Adipocyte (in vitro differentiated cells): ENCODE results near the gene NIT2.
"Not testable (repeated sequence)": the region's sequence is repeated elsewhere in the genome, so short reads cannot be mapped to it uniquely, and the experiment has no call there.

Source experiments
- DNase-seq: peaks from one replicate; pipeline ENCODE4 v3.0.0-alpha.2; 2015; ENCODE audit warnings: low read depth
- H3K27me3 ChIP-seq: replicated peaks from 2 replicates; pipeline ENCODE4 v1.7.0; 2013; ENCODE audit warnings: mild to moderate bottlenecking, low read length, moderate library complexity; ENCODE audit not compliant: control insufficient read depth, insufficient read depth
- H3K36me3 ChIP-seq: 2 replicates; pipeline ENCODE4 v1.7.0; 2013; ENCODE audit warnings: low read length, mild to moderate bottlenecking, moderate library complexity; ENCODE audit not compliant: control insufficient read depth, insufficient read depth, severe bottlenecking
- H3K4me1 ChIP-seq: 2 replicates; pipeline ENCODE4 v1.7.0; 2013; ENCODE audit warnings: mild to moderate bottlenecking, low read length, moderate library complexity; ENCODE audit not compliant: control insufficient read depth, insufficient read depth
- H3K4me3 ChIP-seq: 2 replicates; pipeline ENCODE4 v1.7.0; 2013; ENCODE audit warnings: mild to moderate bottlenecking, low read length, moderate library complexity
- H3K9ac ChIP-seq: 2 replicates; pipeline ENCODE4 v1.7.0; 2013; ENCODE audit warnings: mild to moderate bottlenecking, low read length, moderate library complexity
- H3K9me3 ChIP-seq: 2 replicates; pipeline ENCODE4 v1.7.0; 2013; ENCODE audit warnings: mild to moderate bottlenecking, low read length, moderate library complexity; ENCODE audit not compliant: control insufficient read depth

The NIT2 gene

GRCh38 chr3:100339786-100340185 is 5.2 kb downstream of the NIT2 start:
- Histone ChIP-seq H3K9ac (no peak overlapping the region), H3K27me3 (no peaks in the 10 kb centered on the region), H3K36me3 (peaks cover 53% of the 10 kb centered on the region), H3K4me1 (peaks cover 18% of the 10 kb centered on the region), H3K4me3 (no peak overlapping the region), H3K9me3 (peaks cover 7% of the 10 kb centered on the region)
- DNase-seq, result no peak

GRCh38 chr3:100340527-100340926 is 6.0 kb downstream of the NIT2 start:
- Histone ChIP-seq H3K27me3 (no peaks in the 10 kb centered on the region), H3K36me3 (peaks cover 60% of the 10 kb centered on the region), H3K4me3 (no peak overlapping the region)

GRCh38 chr3:100348727-100349126 is 14.2 kb downstream of the NIT2 start:
- Histone ChIP-seq H3K27me3 (no peaks in the 10 kb centered on the region), H3K36me3 (peaks cover 81% of the 10 kb centered on the region), H3K9ac (no peak overlapping the region), H3K4me3 (no peak overlapping the region), H3K4me1 (no peaks in the 10 kb centered on the region), H3K9me3 (peaks cover 3% of the 10 kb centered on the region)
- no peak for DNase-seq

More at GRCh38 chr3:100340527-100340926, 6.0 kb downstream of the NIT2 start:
- Histone ChIP-seq H3K4me1 (peaks cover 13% of the 10 kb centered on the region), H3K9ac (no peak overlapping the region), H3K9me3 (peaks cover 7% of the 10 kb centered on the region)
- DNase-seq, result no peak

GRCh38 chr3:100351770-100352169 is 17.2 kb downstream of the NIT2 start:
- H3K27me3 ChIP-seq, H3K4me3 ChIP-seq, H3K9ac ChIP-seq, DNase-seq, H3K4me1 ChIP-seq, H3K9me3 ChIP-seq: not testable (repeated sequence)
- H3K36me3 ChIP-seq, result peaks cover 85% of the 10 kb centered on the region

GRCh38 chr3:100352296-100353231 is 18.0 kb downstream of the NIT2 start:
- peaks cover 3% of the 10 kb centered on the region for H3K9me3 ChIP-seq
- DNase-seq, result no peak
- no peak overlapping the region for H3K4me3 ChIP-seq

GRCh38 chr3:100354850-100355249 is 20.3 kb downstream of the NIT2 start:
- peaks cover 8% of the 10 kb centered on the region for H3K4me1 ChIP-seq
- H3K27me3 ChIP-seq, result no peaks in the 10 kb centered on the region
- H3K9ac ChIP-seq, result no peak overlapping the region
- peaks cover 3% of the 10 kb centered on the region for H3K9me3 ChIP-seq
- H3K4me3 ChIP-seq, result no peak overlapping the region
- H3K36me3 ChIP-seq, result peaks cover 76% of the 10 kb centered on the region
- no peak for DNase-seq

More at GRCh38 chr3:100352296-100353231, 18.0 kb downstream of the NIT2 start:
- Histone ChIP-seq H3K4me1 (no peaks in the 10 kb centered on the region), H3K36me3 (peaks cover 86% of the 10 kb centered on the region), H3K27me3 (no peaks in the 10 kb centered on the region), H3K9ac (no peak overlapping the region)

GRCh38 chr3:100358413-100358812 is 23.9 kb downstream of the NIT2 start:
- Histone ChIP-seq H3K27me3 (no peaks in the 10 kb centered on the region), H3K9me3 (no peaks in the 10 kb centered on the region), H3K4me3 (no peak overlapping the region), H3K36me3 (peaks cover 78% of the 10 kb centered on the region), H3K4me1 (peaks cover 26% of the 10 kb centered on the region), H3K9ac (no peak overlapping the region)
- DNase-seq, result no peak

GRCh38 chr3:100359035-100359434 is 24.5 kb downstream of the NIT2 start:
- H3K27me3 ChIP-seq, result no peaks in the 10 kb centered on the region
- H3K9ac ChIP-seq, result no peak overlapping the region
- H3K9me3 ChIP-seq, result no peaks in the 10 kb centered on the region
- peaks cover 79% of the 10 kb centered on the region for H3K36me3 ChIP-seq
- H3K4me3 ChIP-seq, result no peak overlapping the region
- no peak for DNase-seq
- peaks cover 26% of the 10 kb centered on the region for H3K4me1 ChIP-seq

- no peak overlapping the region for H3K4me3 ChIP-seq
- no peaks in the 10 kb centered on the region for H3K9me3 ChIP-seq
- H3K27me3 ChIP-seq, result no peaks in the 10 kb centered on the region
- no peak for DNase-seq
- H3K9ac ChIP-seq, result no peak overlapping the region
- peaks cover 26% of the 10 kb centered on the region for H3K4me1 ChIP-seq
- peaks cover 78% of the 10 kb centered on the region for H3K36me3 ChIP-seq
Observed at GRCh38 chr3:100360757-100361496, 26.4 kb downstream of the NIT2 start.

- H3K36me3 ChIP-seq, result peaks cover 78% of the 10 kb centered on the region
Observed at GRCh38 chr3:100361897-100362296, 27.3 kb downstream of the NIT2 start.

GRCh38 chr3:100364421-100364820 is 29.9 kb downstream of the NIT2 start:
- H3K36me3 ChIP-seq, result peaks cover 81% of the 10 kb centered on the region
- no peaks in the 10 kb centered on the region for H3K9me3 ChIP-seq
- H3K4me1 ChIP-seq, result peaks cover 18% of the 10 kb centered on the region
- H3K27me3 ChIP-seq, result no peaks in the 10 kb centered on the region
- H3K9ac ChIP-seq, result no peak overlapping the region
- no peak for DNase-seq
- no peak overlapping the region for H3K4me3 ChIP-seq

More at GRCh38 chr3:100361897-100362296, 27.3 kb downstream of the NIT2 start:
- Histone ChIP-seq H3K27me3 (no peaks in the 10 kb centered on the region), H3K4me3 (no peak overlapping the region), H3K4me1 (peaks cover 26% of the 10 kb centered on the region), H3K9me3 (no peaks in the 10 kb centered on the region), H3K9ac (no peak overlapping the region)
- DNase-seq, result no peak
